GM12878 (cell line): Measurements from ENCODE around the gene CCS. TPM values are rescaled to one million over a fixed set of nuclear protein-coding genes. Genes with fewer than 3 reads are reported as not detected.

Source experiments
- CBX5 ChIP-seq: sonication (generic); IDR thresholded peaks from 2 replicates; pipeline ENCODE4 v1.6.1; 2016; ENCODE audit warnings: low read depth, moderate library complexity, mild to moderate bottlenecking, inconsistent platforms
- CREB1 ChIP-seq: IDR thresholded peaks from 2 replicates; pipeline ENCODE4 v1.6.1; 2012; ENCODE audit warnings: low read depth, mild to moderate bottlenecking, inconsistent platforms
- EZH2 ChIP-seq: IDR thresholded peaks from 2 replicates; pipeline ENCODE4 v1.6.1; 2012; ENCODE audit warnings: low read depth, mild to moderate bottlenecking, control low read depth, inconsistent platforms, low read length, borderline replicate concordance; ENCODE audit not compliant: control insufficient read depth
- HSF1 ChIP-seq: fragments of 150-350 bp; IDR thresholded peaks from 2 replicates; pipeline ENCODE4 v1.6.1; 2014; ENCODE audit warnings: mild to moderate bottlenecking, low read depth, low read length
- IRF3 ChIP-seq: fragments of 450-650 bp; IDR thresholded peaks from 2 replicates; pipeline ENCODE4 v1.6.1; 2014; ENCODE audit warnings: mild to moderate bottlenecking
- KLF5 ChIP-seq: fragments of 450-650 bp; IDR thresholded peaks from 2 replicates; pipeline ENCODE4 v1.6.1; 2014; ENCODE audit warnings: mild to moderate bottlenecking; ENCODE audit not compliant: partially characterized antibody
- MTA2 ChIP-seq: fragments of 450-650 bp; IDR thresholded peaks from 2 replicates; pipeline ENCODE4 v1.6.1; 2016; ENCODE audit warnings: low read depth, mild to moderate bottlenecking, moderate library complexity
- MTA3 ChIP-seq: IDR thresholded peaks from 2 replicates; pipeline ENCODE4 v1.6.1; 2012; ENCODE audit warnings: low read length, inconsistent platforms, borderline replicate concordance
- NFYB ChIP-seq: IDR thresholded peaks from 2 replicates; pipeline ENCODE4 v1.6.1; 2011; ENCODE audit warnings: low read depth, mild to moderate bottlenecking, low read length, improper control_type of control experiment, moderate library complexity; ENCODE audit not compliant: insufficient read depth
- PAX5 ChIP-seq: IDR thresholded peaks from 2 replicates; pipeline ENCODE4 v1.6.1; 2011; ENCODE audit warnings: low read depth, low read length, borderline replicate concordance
- RFX5 ChIP-seq: IDR thresholded peaks from 2 replicates; pipeline ENCODE4 v1.6.1; 2011; ENCODE audit warnings: low read depth, low read length, improper control_type of control experiment
- SKIL ChIP-seq: fragments of 450-650 bp; IDR thresholded peaks from 2 replicates; pipeline ENCODE4 v1.6.1; 2017; ENCODE audit warnings: mild to moderate bottlenecking, low read depth, inconsistent platforms; ENCODE audit not compliant: poor library complexity, severe bottlenecking
- SRF ChIP-seq, 2 experiments: IDR thresholded peaks; 2 replicates each; pipeline ENCODE4 v1.6.1; 2011; ENCODE audit warnings: low read depth in 2 of 2, low read length in 2 of 2, mild to moderate bottlenecking in 1 of 2, moderate library complexity in 1 of 2
- SUZ12 ChIP-seq: fragments of 200-600 bp; sonication (generic); IDR thresholded peaks from one replicate; pipeline ENCODE4 v1.6.1; 2018; ENCODE audit warnings: antibody characterized with exemption, mild to moderate bottlenecking; ENCODE audit not compliant: unreplicated experiment
- ZBTB11 ChIP-seq: fragments of 450-650 bp; formaldehyde crosslinking; IDR thresholded peaks from 2 replicates; pipeline ENCODE4 v1.5.0; 2022; ENCODE audit warnings: mild to moderate bottlenecking, missing genetic modification characterization
- ZNF384 ChIP-seq: IDR thresholded peaks from 2 replicates; pipeline ENCODE4 v1.6.1; 2012; ENCODE audit warnings: low read depth, mild to moderate bottlenecking, low read length, improper control_type of control experiment, borderline replicate concordance
- ZNF687 ChIP-seq: fragments of 450-650 bp; IDR thresholded peaks from 2 replicates; pipeline ENCODE4 v1.6.1; 2017; ENCODE audit warnings: mild to moderate bottlenecking, moderate library complexity
- ZZZ3 ChIP-seq: IDR thresholded peaks from 2 replicates; pipeline ENCODE4 v1.6.1; 2011; ENCODE audit warnings: low read depth; ENCODE audit not compliant: control insufficient read depth, insufficient read length
- polyA plus RNA-seq, 11 experiments: library from polyadenylated mRNA; depleted of rRNA in 4 of 11; unstranded in 6 of 11; stranded (reverse) in 5 of 11; fragments of >200 nt; fragmentation: Nextera tagmentation in 4 of 11; fragmentation: Illumina TruSeq in 1 of 11; extraction: Ambion mirVana in 4 of 11; extraction: Trizol in 1 of 11; gene quantifications; 1 replicate in 1 of 11; 2 replicates in 10 of 11; pipeline versions ENCODE4 v1.2.1 to v1.2.3, GENCODE V29; 2011 to 2016; ENCODE audit warnings: inconsistent platforms in 2 of 11, missing spikeins in 2 of 11, low read depth in 1 of 11
- total RNA-seq, 4 experiments: library from RNA; depleted of rRNA in 3 of 4; stranded (reverse); fragments of >200 nt in 3 of 4; fragmentation: Illumina TruSeq in 1 of 4; extraction: Trizol in 1 of 4; gene quantifications; 2 replicates each; pipeline versions ENCODE4 v1.2.1 to v1.2.3, GENCODE V29; 2013 to 2021

The CCS gene
- total and polyA plus RNA-seq, 10 of the 15 experiments (the other 5 are each of a cell fraction or from before 2014, with no cell fraction given): 1.5 to 44.2 (median 30.6) TPM

- TF ChIP-seq EZH2 (no peak), PAX5 (no peak), SRF (IDR thresholded peaks at IDR 0.05; ENCODE audit: low read depth in 2 of 2, low read length in 2 of 2) (no peak), ZZZ3 (no peak), IRF3 (no peak), CBX5 (no peak), MTA3 (no peak), KLF5 (no peak), SKIL (no peak), HSF1 (no peak), CREB1 (0 out of 2 replicates have a peak, but pooled peaks have one; percentile 3), NFYB (no peak), RFX5 (no peak), MTA2 (no peak), ZBTB11 (CRISPR knock-in tag) (no peak), ZNF687 (no peak), ZNF384 (no peak), SUZ12 (no peak)
Observed at GRCh38 chr11:66593303-66593635, 284 bp downstream of the CCS start (continued).
